Stimulated activated CD4-positive, alpha-beta T cell treated with anti-CD3 and anti-CD28 coated beads, Interleukin-12 subunit alpha, Interleukin-12 subunit beta, amount 100 ng/mL, for 24 hours (primary cell): Measurements from ENCODE around the gene AQP7.
"Not testable (repeated sequence)": the region's sequence is repeated elsewhere in the genome, so short reads cannot be mapped to it uniquely, and the experiment has no call there.

Experiments used
- DNase-seq, 2 experiments: peaks; one replicate each; pipeline ENCODE4 v3.0.0-alpha.2; 2020; ENCODE audit warnings: low read depth in 2 of 2

Gene AQP7

GRCh38 chr9:33374634-33375237 is 27.6 kb downstream of the AQP7 start:
- DNase-seq = peak; percentile 17 to 59

- no peak for DNase-seq
These were observed 28.2 kb downstream of the AQP7 start for GRCh38 chr9:33374190-33374589.

GRCh38 chr9:33372900-33373299 is 29.5 kb downstream of the AQP7 start:
- DNase-seq = no peak

- DNase-seq = no peak
These were observed 35.3 kb downstream of the AQP7 start for GRCh38 chr9:33366979-33367480.

GRCh38 chr9:33364814-33365213 is 37.6 kb downstream of the AQP7 start:
- DNase-seq = not testable (repeated sequence)

- no peak for DNase-seq
These were observed 38.2 kb downstream of the AQP7 start for GRCh38 chr9:33364127-33364526.

GRCh38 chr9:33358641-33359040 is 43.7 kb downstream of the AQP7 start:
- DNase-seq = not testable (repeated sequence)

- no peak for DNase-seq
These were observed 46.4 kb downstream of the AQP7 start for GRCh38 chr9:33355933-33356332.

- DNase-seq = no peak
These were observed 47.6 kb downstream of the AQP7 start for GRCh38 chr9:33354651-33355211.

GRCh38 chr9:33351547-33351946 is 50.8 kb downstream of the AQP7 start:
- no peak for DNase-seq

GRCh38 chr9:33350310-33350709 is 52.1 kb downstream of the AQP7 start:
- DNase-seq = no peak

GRCh38 chr9:33349743-33350142 is 52.6 kb downstream of the AQP7 start:
- no peak for DNase-seq

GRCh38 chr9:33348998-33349397 is 53.4 kb downstream of the AQP7 start:
- no peak for DNase-seq

- no peak for DNase-seq
These were observed 55.8 kb downstream of the AQP7 start for GRCh38 chr9:33346564-33346963.

- no peak for DNase-seq
These were observed 58.2 kb downstream of the AQP7 start for GRCh38 chr9:33344145-33344544.

- DNase-seq = no peak
These were observed 61.2 kb downstream of the AQP7 start for GRCh38 chr9:33341182-33341581.

- DNase-seq = no peak
These were observed 62.2 kb downstream of the AQP7 start for GRCh38 chr9:33340186-33340585.
